ENCODE measurements around the gene CHST15. TPM values are rescaled to one million over a fixed set of nuclear protein-coding genes. Genes with fewer than 3 reads are reported as not detected.

The CHST15 gene
- total and polyA plus RNA-seq, 8 donors, result 2.6 to 30.4 (median 14.6) TPM

- TF ChIP-seq EP300 (IDR thresholded peaks at IDR 0.05) (no peak), POLR2AphosphoS5 (IDR thresholded peaks at IDR 0.05) (peak in 1 of 3 donors; percentile 54)
- Histone ChIP-seq H3K27me3 (no peaks in the 10 kb centered on the region), H3K36me3 (no peaks in the 10 kb centered on the region), H3K9me3 (no peaks in the 10 kb centered on the region), H3K4me3 (no peak overlapping the region), H3K4me1 (peaks cover 22 to 68% (median 47%) of the 10 kb centered on the region in 4 donors), H3K27ac (peak overlapping the region in 4 of 5 donors; percentile 39 to 83 (median 75))
- 37 to 63% (median 51%) methylated on average over 18 of the region's 18 CpGs for WGBS, 5 donors
- DNase-seq, result peak in 1 of 2 donors; percentile 64
- intact Hi-C loops (cut with DNase I; ENCODE audit: low total_unique reads), result no loop called here
Observed at GRCh38 chr10:124063750-124064603, 29.4 kb downstream of the CHST15 start.

- intact Hi-C loops (cut with DNase I; ENCODE audit: low total_unique reads), result no loop called here
- no peak overlapping the region for H3K4me3 ChIP-seq
- H3K36me3 ChIP-seq, result no peaks in the 10 kb centered on the region
- no peaks in the 10 kb centered on the region for H3K27me3 ChIP-seq
- peaks cover 22 to 74% (median 48%) of the 10 kb centered on the region in 4 donors for H3K4me1 ChIP-seq
- no peak for DNase-seq
- 38 to 54% (median 46%) methylated on average over 15 of the region's 15 CpGs for WGBS, 5 donors
- H3K9me3 ChIP-seq, result no peaks in the 10 kb centered on the region
- H3K27ac ChIP-seq, result peak overlapping the region in 3 of 5 donors; percentile 7 to 83 (median 72)
- TF ChIP-seq POLR2A (IDR thresholded peaks at IDR 0.05) (no peak), POLR2AphosphoS5 (IDR thresholded peaks at IDR 0.05) (no peak), EP300 (IDR thresholded peaks at IDR 0.05) (no peak), CTCF (IDR thresholded peaks at IDR 0.05) (no peak)
Observed at GRCh38 chr10:124062390-124062789, 31.0 kb downstream of the CHST15 start.

- H3K36me3 ChIP-seq, result no peaks in the 10 kb centered on the region
- H3K4me3 ChIP-seq, result no peak overlapping the region
- no peak for TF ChIP-seq POLR2AphosphoS5 (IDR thresholded peaks at IDR 0.05)
- no peak for TF ChIP-seq CTCF (IDR thresholded peaks at IDR 0.05)
- no peak for TF ChIP-seq POLR2A (IDR thresholded peaks at IDR 0.05)
- no peak for TF ChIP-seq EP300 (IDR thresholded peaks at IDR 0.05)
- peaks cover 22 to 62% (median 43%) of the 10 kb centered on the region in 4 donors for H3K4me1 ChIP-seq
- 83 to 90% (median 87%) methylated on average over 9 to 10 of the region's 10 CpGs for WGBS, 5 donors
- no peak overlapping the region for H3K27ac ChIP-seq
- H3K9me3 ChIP-seq, result no peaks in the 10 kb centered on the region
- DNase-seq, result no peak
- no peaks in the 10 kb centered on the region for H3K27me3 ChIP-seq
- intact Hi-C loops (cut with DNase I; ENCODE audit: low total_unique reads), result no loop called here
Observed at GRCh38 chr10:124061030-124061429, 32.4 kb downstream of the CHST15 start.

GRCh38 chr10:124060148-124060720, 33.2 kb downstream of the CHST15 start:
- no peak overlapping the region for H3K4me3 ChIP-seq
- H3K27ac ChIP-seq, result no peak overlapping the region
- no peaks in the 10 kb centered on the region for H3K36me3 ChIP-seq
- WGBS, 5 donors, result 50 to 77% (median 63%) methylated on average over 3 to 6 of the region's 6 CpGs
- TF ChIP-seq EP300 (IDR thresholded peaks at IDR 0.05) (no peak), CTCF (IDR thresholded peaks at IDR 0.05) (no peak), POLR2A (IDR thresholded peaks at IDR 0.05) (no peak), POLR2AphosphoS5 (IDR thresholded peaks at IDR 0.05) (no peak)
- H3K27me3 ChIP-seq, result no peaks in the 10 kb centered on the region
- no peaks in the 10 kb centered on the region for H3K9me3 ChIP-seq
- no peak for DNase-seq
- peaks cover 14 to 54% (median 39%) of the 10 kb centered on the region in 4 donors for H3K4me1 ChIP-seq
- intact Hi-C loops (cut with DNase I; ENCODE audit: low total_unique reads), result no loop called here
